ENCODE data around the gene FREM1. TPM values are rescaled to one million over a fixed set of nuclear protein-coding genes. Genes with fewer than 3 reads are reported as not detected.
A peak's percentile ranks its signal among the peaks of the same experiment; 100 is the strongest.

FREM1 gene
- total RNA-seq, 1 donor from 2014 or later: 7.0 TPM

DNA sequence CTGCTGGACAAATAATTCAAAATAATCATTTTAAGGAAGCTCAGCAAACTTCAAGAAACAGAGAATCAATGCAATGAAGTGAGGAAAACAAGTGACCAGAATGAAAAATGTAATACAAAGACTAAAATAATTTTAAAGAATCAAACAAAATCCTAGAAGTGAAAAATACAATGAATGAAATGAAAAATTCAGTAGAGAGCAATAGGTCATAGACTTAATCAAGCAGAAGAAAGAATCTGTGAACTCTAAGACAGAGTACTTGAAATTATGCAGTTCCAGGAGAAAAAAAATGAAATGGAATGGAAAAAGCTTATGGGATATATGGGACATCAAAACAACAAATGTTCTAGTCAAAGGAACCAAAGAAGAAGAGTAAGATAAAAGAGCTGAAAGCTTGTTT, 205.1 kb downstream of the FREM1 start:
- no peaks in the 10 kb centered on the region for H3K36me3 ChIP-seq
- DNase-seq (no peak), ATAC-seq (no peak)
- H3K4me3 ChIP-seq: no peak overlapping the region
- H3K27ac ChIP-seq: no peak overlapping the region
- peaks cover 11% of the 10 kb centered on the region for H3K27me3 ChIP-seq
- intact Hi-C loops (cut with DNase I): no loop called here
- TF ChIP-seq, protein P1, sequence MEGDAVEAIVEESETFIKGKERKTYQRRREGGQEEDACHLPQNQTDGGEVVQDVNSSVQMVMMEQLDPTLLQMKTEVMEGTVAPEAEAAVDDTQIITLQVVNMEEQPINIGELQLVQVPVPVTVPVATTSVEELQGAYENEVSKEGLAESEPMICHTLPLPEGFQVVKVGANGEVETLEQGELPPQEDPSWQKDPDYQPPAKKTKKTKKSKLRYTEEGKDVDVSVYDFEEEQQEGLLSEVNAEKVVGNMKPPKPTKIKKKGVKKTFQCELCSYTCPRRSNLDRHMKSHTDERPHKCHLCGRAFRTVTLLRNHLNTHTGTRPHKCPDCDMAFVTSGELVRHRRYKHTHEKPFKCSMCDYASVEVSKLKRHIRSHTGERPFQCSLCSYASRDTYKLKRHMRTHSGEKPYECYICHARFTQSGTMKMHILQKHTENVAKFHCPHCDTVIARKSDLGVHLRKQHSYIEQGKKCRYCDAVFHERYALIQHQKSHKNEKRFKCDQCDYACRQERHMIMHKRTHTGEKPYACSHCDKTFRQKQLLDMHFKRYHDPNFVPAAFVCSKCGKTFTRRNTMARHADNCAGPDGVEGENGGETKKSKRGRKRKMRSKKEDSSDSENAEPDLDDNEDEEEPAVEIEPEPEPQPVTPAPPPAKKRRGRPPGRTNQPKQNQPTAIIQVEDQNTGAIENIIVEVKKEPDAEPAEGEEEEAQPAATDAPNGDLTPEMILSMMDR (IDR thresholded peaks at IDR 0.05): no peak
- no peaks in the 10 kb centered on the region for H3K9me3 ChIP-seq
- H3K4me1 ChIP-seq: no peaks in the 10 kb centered on the region

DNA sequence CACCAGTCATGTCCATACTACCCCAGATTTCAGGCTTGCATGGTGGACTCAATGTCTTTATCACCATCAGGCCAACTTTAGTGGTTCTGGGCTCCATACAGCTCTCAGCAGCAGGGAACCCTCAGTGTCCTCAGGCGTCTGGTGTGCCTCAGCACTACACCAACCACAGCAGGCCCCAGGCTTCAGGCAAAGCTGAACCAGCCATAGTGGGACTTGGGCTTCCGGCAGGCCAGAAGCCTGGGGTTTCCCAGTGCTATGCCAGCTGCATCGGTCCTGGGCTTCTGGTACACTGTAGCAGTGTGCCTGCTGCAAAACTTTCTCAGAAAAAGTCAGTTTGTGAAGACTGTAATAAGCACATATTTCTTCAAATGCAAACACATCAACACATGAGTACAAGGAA, 205.9 kb downstream of the FREM1 start:
- no peaks in the 10 kb centered on the region for H3K9me3 ChIP-seq
- intact Hi-C loops (cut with DNase I): no loop called here
- DNase-seq: no peak
- H3K27ac ChIP-seq: no peak overlapping the region
- peaks cover 11% of the 10 kb centered on the region for H3K27me3 ChIP-seq
- H3K36me3 ChIP-seq: no peaks in the 10 kb centered on the region
- ATAC-seq: no peak
- TF ChIP-seq, protein P1 (IDR thresholded peaks at IDR 0.05): no peak
- H3K4me3 ChIP-seq: no peak overlapping the region
- no peaks in the 10 kb centered on the region for H3K4me1 ChIP-seq

DNA sequence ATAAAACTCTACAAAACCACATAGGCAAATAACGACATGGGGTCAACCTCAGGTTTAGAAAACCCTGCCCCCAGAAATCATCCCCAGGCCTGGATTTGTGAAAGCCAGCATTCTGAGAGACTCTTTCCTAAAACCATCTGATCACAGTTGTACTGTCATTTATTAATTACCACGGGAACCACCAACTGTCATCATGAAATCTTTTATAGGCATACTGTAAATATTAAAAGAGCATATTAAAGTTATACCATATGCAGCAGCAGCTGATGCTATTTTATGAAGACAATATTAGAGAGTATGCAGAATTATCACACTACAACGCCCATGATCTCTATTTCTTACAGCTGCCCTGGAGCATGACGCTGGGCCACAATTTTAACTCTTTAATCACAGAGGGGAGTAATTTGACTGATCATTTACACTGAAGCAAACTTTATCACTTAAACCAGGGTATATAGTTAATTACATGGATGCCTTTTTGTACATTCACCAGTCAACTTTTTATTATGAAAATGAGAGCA, 208.0 kb downstream of the FREM1 start:
- intact Hi-C loops (cut with DNase I): no loop called here

DNA sequence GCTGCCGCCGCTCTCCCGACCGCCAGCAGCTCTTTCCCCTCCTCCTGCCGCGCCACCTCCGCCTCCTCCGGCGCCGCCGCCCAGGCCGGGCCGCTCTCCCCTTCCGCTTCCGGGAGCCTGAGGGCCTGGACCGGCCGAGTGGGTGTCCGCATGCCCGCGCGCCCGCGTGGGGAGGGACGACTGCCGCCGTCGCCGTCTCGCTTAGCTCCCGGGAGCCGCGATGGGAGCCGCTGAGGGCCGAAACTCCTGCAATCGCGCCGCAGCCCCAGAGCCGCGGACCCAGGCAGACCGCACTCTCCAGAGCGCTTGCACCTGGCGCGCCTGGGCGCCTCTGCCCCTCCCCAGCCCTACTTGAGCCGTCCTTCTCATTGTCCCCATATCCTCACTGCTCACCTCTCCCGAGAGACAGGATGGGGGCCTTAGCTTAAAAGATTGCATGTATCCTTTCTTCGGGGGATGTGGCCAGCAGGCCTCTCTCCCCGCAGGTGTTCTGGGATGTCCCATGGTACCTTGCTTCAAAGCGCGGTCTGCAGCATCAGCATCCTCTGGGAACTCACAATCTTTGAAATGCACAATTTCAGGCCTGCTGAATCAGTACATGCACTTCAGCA, 216.9 kb downstream of the FREM1 start, which contains the start of gene ZDHHC21:
Gene ZDHHC21 (minus strand): TSS at position 182 of the 611 bp plus-strand sequence. CDS start 19,092 bp downstream, outside the sequence.
- peak; percentile 98 for ATAC-seq

More for the DNA sequence above, 208.0 kb downstream of the FREM1 start:
- no peak overlapping the region for H3K4me3 ChIP-seq
- H3K4me1 ChIP-seq: no peaks in the 10 kb centered on the region
- peaks cover 11% of the 10 kb centered on the region for H3K27me3 ChIP-seq
- no peak overlapping the region for H3K27ac ChIP-seq
- no peaks in the 10 kb centered on the region for H3K36me3 ChIP-seq
- TF ChIP-seq, protein P1 (IDR thresholded peaks at IDR 0.05): no peak
- H3K9me3 ChIP-seq: no peaks in the 10 kb centered on the region
- DNase-seq (no peak), ATAC-seq (no peak)

DNA sequence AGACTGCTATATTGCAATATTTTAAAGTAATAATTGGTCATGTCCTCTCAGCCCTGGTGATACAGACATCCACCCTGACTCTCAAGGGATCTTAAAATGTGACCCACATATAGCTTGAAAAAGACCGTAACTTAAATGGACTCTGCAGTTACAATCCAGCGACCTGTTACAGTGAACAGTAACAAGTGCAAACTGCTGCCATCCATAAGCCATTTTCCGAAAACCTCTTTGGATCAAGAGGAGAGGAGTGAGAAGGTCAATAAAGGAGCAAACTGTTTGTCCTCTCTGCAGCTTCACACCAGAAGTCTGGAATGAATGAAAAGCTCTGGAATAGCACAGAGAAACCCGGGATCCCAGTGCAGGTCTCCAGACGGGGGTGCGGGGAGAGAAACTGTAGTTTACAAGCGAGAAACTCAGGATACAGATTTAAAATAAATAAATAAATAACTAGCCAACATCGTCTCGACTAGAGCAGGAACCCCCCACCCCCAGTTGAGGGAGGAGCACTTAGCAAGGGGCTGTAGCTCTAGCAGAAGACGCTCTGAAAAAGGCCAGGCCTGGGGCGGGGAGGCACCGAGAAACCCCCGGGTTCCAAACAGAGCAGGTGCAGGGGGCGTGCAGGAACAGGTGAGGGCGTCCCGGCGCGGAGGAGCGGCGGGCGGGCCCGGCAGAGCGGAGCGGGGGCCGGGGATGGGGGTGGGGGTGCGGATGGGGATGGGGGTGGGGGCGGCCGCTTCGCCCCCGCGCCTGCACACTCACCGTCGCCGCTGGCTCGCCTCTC, 217.6 kb downstream of the FREM1 start:
- H3K36me3 ChIP-seq: peaks cover 6% of the 10 kb centered on the region
- ATAC-seq (peak; percentile 63), DNase-seq (no peak)
- H3K4me3 ChIP-seq: peak overlapping the region; percentile 80
- no peaks in the 10 kb centered on the region for H3K27me3 ChIP-seq
- no peaks in the 10 kb centered on the region for H3K9me3 ChIP-seq
- peak overlapping the region; percentile 49 for H3K27ac ChIP-seq
- peaks cover 31% of the 10 kb centered on the region for H3K4me1 ChIP-seq
- TF ChIP-seq, protein P1 (IDR thresholded peaks at IDR 0.05): no peak
- intact Hi-C loops (cut with DNase I): no loop called here

More for the DNA sequence above, 216.9 kb downstream of the FREM1 start, which contains the start of gene ZDHHC21:
- peaks cover 6% of the 10 kb centered on the region for H3K36me3 ChIP-seq
- DNase-seq: peak; percentile 92
- TF ChIP-seq, protein P1 (IDR thresholded peaks at IDR 0.05): no peak
- H3K27me3 ChIP-seq: no peaks in the 10 kb centered on the region
- H3K9me3 ChIP-seq: no peaks in the 10 kb centered on the region
- peaks cover 31% of the 10 kb centered on the region for H3K4me1 ChIP-seq
- peak within 1 kb of the TSS; percentile 80 for H3K4me3 ChIP-seq
- intact Hi-C loops (cut with DNase I): no loop called here
- H3K27ac ChIP-seq: peak within 1 kb of the TSS; percentile 49
